Gastrocnemius medialis (tissue), 4 donors: Measurements from ENCODE around the gene PRKCH.

ENCODE experiments used
- CTCF ChIP-seq, 5 experiments: fragments of 450-650 bp in 3 of 5; fragments of 200-600 bp in 2 of 5; sonication (generic) in 2 of 5; IDR thresholded peaks in 4 of 5; conservative IDR thresholded peaks in 1 of 5; 1 replicate in 4 of 5; 2 replicates in 1 of 5; pipeline ENCODE4 v1.5.1; 2016 to 2019; ENCODE audit warnings: antibody characterized with exemption in 5 of 5, mild to moderate bottlenecking in 3 of 5, moderate library complexity in 3 of 5
- POLR2A ChIP-seq, 2 donors: fragments of 450-650 bp; IDR thresholded peaks; one replicate each; pipeline ENCODE4 v1.6.1; 2017; ENCODE audit warnings: antibody characterized with exemption in 2 of 2, mild to moderate bottlenecking in 2 of 2, moderate library complexity in 2 of 2

GRCh38 chr14:61329478-61330051, 8.2 kb downstream of the PRKCH start:
- TF ChIP-seq POLR2A (IDR thresholded peaks at IDR 0.05) (no peak), CTCF (IDR thresholded peaks at IDR 0.05 in 4 of 5, conservative IDR thresholded peaks at IDR 0.05 in 1 of 5) (no peak)
